ENCODE measurements around the gene R3HDM2.
A peak's percentile ranks its signal among the peaks of the same experiment; 100 is the strongest.

The R3HDM2 gene

GRCh38 chr12:57467212-57467874 is 36.5 kb upstream of the R3HDM2 start:
- no peak for DNase-seq (ENCODE audit: low read depth in 2 of 2)

- no peak for DNase-seq (ENCODE audit: low read depth in 2 of 2)
Observed at GRCh38 chr12:57465747-57466505, 35.1 kb upstream of the R3HDM2 start.

GRCh38 chr12:57465030-57465746 is 34.3 kb upstream of the R3HDM2 start:
- no peak for DNase-seq (ENCODE audit: low read depth in 2 of 2)

GRCh38 chr12:57464569-57464968 is 33.7 kb upstream of the R3HDM2 start:
- DNase-seq (ENCODE audit: low read depth in 2 of 2), result no peak

GRCh38 chr12:57462912-57463253 is 32.0 kb upstream of the R3HDM2 start:
- no peak for DNase-seq (ENCODE audit: low read depth in 2 of 2)

- peak; percentile 82 to 84 for DNase-seq (ENCODE audit: low read depth in 2 of 2)
Observed at GRCh38 chr12:57462251-57462911, 31.5 kb upstream of the R3HDM2 start.

GRCh38 chr12:57461917-57462250 is 31.0 kb upstream of the R3HDM2 start:
- DNase-seq (ENCODE audit: low read depth in 2 of 2), result peak in 1 of 2 experiments; percentile 23

- DNase-seq (ENCODE audit: low read depth in 2 of 2), result peak; percentile 49 to 62
Observed at GRCh38 chr12:57461276-57461916, 30.6 kb upstream of the R3HDM2 start.

GRCh38 chr12:57460841-57461275 is 30.0 kb upstream of the R3HDM2 start:
- DNase-seq (ENCODE audit: low read depth in 2 of 2), result no peak

- no peak for DNase-seq (ENCODE audit: low read depth in 2 of 2)
Observed at GRCh38 chr12:57460468-57460784, 29.6 kb upstream of the R3HDM2 start.

- peak in 1 of 2 experiments; percentile 15 for DNase-seq (ENCODE audit: low read depth in 2 of 2)
Observed at GRCh38 chr12:57459750-57460467, 29.1 kb upstream of the R3HDM2 start, which contains the start of gene GLI1. TSS of gene GLI1 (plus strand) at chr12:57459785. CDS start at chr12:57463692, 3,907 bp downstream.

- peak; percentile 89 to 91 for DNase-seq (ENCODE audit: low read depth in 2 of 2)
Observed at GRCh38 chr12:57459055-57459749, 28.4 kb upstream of the R3HDM2 start.

- no peak for DNase-seq (ENCODE audit: low read depth in 2 of 2)
Observed at GRCh38 chr12:57458665-57459054, 27.8 kb upstream of the R3HDM2 start.

- DNase-seq (ENCODE audit: low read depth in 2 of 2), result no peak
Observed at GRCh38 chr12:57456737-57457490, 26.1 kb upstream of the R3HDM2 start.

- peak; percentile 17 to 28 for DNase-seq (ENCODE audit: low read depth in 2 of 2)
Observed at GRCh38 chr12:57456145-57456700, 25.4 kb upstream of the R3HDM2 start.

- DNase-seq (ENCODE audit: low read depth in 2 of 2), result no peak
Observed at GRCh38 chr12:57455374-57456144, 24.7 kb upstream of the R3HDM2 start.

GRCh38 chr12:57454566-57455373 is 23.9 kb upstream of the R3HDM2 start, which contains the start of gene INHBE:
TSS of gene INHBE (plus strand) at chr12:57455307. CDS start at chr12:57455537, 230 bp downstream.
- DNase-seq (ENCODE audit: low read depth in 2 of 2), result peak; percentile 94 to 96

- no peak for DNase-seq (ENCODE audit: low read depth in 2 of 2)
Observed at GRCh38 chr12:57454213-57454565, 23.3 kb upstream of the R3HDM2 start.
